ENCODE data around the gene ICAM5. TPM values are rescaled to one million over a fixed set of nuclear protein-coding genes. Genes with fewer than 3 reads are reported as not detected.

The ICAM5 gene
- total RNA-seq, 1 experiment from 2014 or later, result 53.9 TPM

- no peak for ATAC-seq
- Histone ChIP-seq H3K4me3 (replicated peaks in 1 of 2; ENCODE audit: low read depth in 1 of 2, low read length in 2 of 2) (no peak overlapping the region), H3K79me2 (ENCODE audit: insufficient read depth, low read length) (peaks cover 2% of the 10 kb centered on the region; the same call in 1 of the 2 replicates), H3K27ac (ENCODE audit: low read depth, low read length) (no peak overlapping the region), H3K27me3 (ENCODE audit: insufficient read depth, low read length) (no peaks in the 10 kb centered on the region), H4K20me1 (ENCODE audit: insufficient read depth) (no peaks in the 10 kb centered on the region), H3K9ac (ENCODE audit: low read length) (no peak overlapping the region), H3K9me2 (ENCODE audit: insufficient read depth) (no peaks in the 10 kb centered on the region), H3K4me1 (ENCODE audit: control insufficient read depth in 1 of 2, insufficient read depth in 2 of 2, low read length in 2 of 2) (peaks cover 13 to 51% of the 10 kb centered on the region in 2 experiments), H3K36me3 (ENCODE audit: control insufficient read depth in 1 of 2, insufficient read depth in 2 of 2, low read length in 2 of 2) (no peaks in the 10 kb centered on the region; a peak in 2 of 4 replicates), H2AFZ (ENCODE audit: low read depth, low read length, poor library complexity, severe bottlenecking) (no peak overlapping the region), H3K9me3 (ENCODE audit: control insufficient read depth in 1 of 2, insufficient read depth in 1 of 2, low read depth in 1 of 2, low read length in 2 of 2) (no peaks in the 10 kb centered on the region), H3K4me2 (ENCODE audit: low read length) (no peak overlapping the region)
- ChIA-PET CTCF (interaction anchor here (1.9 kb wide), 1 partner anchor 26 kb away, joined by 7 read pairs; no protein-coding TSS in a partner anchor), POLR2A (no interaction called here), RAD21 (ENCODE audit: low non-redundant PET in 1 of 2, low total read pairs in 2 of 2, uncharacterized antibody in 2 of 2, unreplicated experiment in 2 of 2) (no interaction called here)
- DNase-seq (ENCODE audit: low read depth, low spot score), result no peak
- intact Hi-C loops (cut with micrococcal nuclease), result no loop called here
- no TSS peak for BruUV-seq (replicated peaks)
- TF ChIP-seq POLR2A (IDR thresholded peaks at IDR 0.05; ENCODE audit: borderline replicate concordance, extremely low read depth, insufficient read depth, insufficient read length) (no peak), EZH2phosphoT487 (IDR thresholded peaks at IDR 0.05; ENCODE audit: borderline replicate concordance) (no peak), ZFX (IDR thresholded peaks at IDR 0.05) (no peak), ZBTB33 (IDR thresholded peaks at IDR 0.05; ENCODE audit: extremely low read depth, insufficient replicate concordance, low read length) (no peak), ATF3 (IDR thresholded peaks at IDR 0.05) (no peak), YY1 (IDR thresholded peaks at IDR 0.05; ENCODE audit: extremely low read depth, insufficient replicate concordance, low read depth, low read length) (no peak)
These were observed 4.4 kb upstream of the ICAM5 start for GRCh38 chr19:10285393-10285792.

All from HCT116 (cell line).